Ureter (tissue), 1 donor: ENCODE data around the gene SHISA8. TPM values are rescaled to one million over a fixed set of nuclear protein-coding genes. Genes with fewer than 3 reads are reported as not detected.
"Not testable (repeated sequence)": the region's sequence is repeated elsewhere in the genome, so short reads cannot be mapped to it uniquely, and the experiment has no call there.

ENCODE experiments used
- DNase-seq: peaks from one replicate; pipeline ENCODE4 v3.0.0-alpha.2; 2020; ENCODE audit warnings: low spot score
- total RNA-seq: library from RNA; stranded (reverse); gene quantifications from one replicate; pipeline ENCODE4 v1.2.4, GENCODE V29; 2023
- donor health status: DM: yes; HTN: yes; CAD: no.

SHISA8 gene
- total RNA-seq: not detected

- DNase-seq: peak; percentile 41
These were observed at the start of gene SHISA8 for GRCh38 chr22:41915035-41915785. Gene SHISA8, minus strand, starts transcription at chr22:41915074. Its CDS starts 407 bp downstream, at chr22:41914667.

- DNase-seq: no peak
These were observed 49.2 kb upstream of the SHISA8 start for GRCh38 chr22:41964112-41964491.

GRCh38 chr22:41963453-41964111 lies 48.7 kb upstream of the SHISA8 start:
- no peak for DNase-seq

GRCh38 chr22:41957941-41958556 lies 43.2 kb upstream of the SHISA8 start:
- DNase-seq: no peak

- DNase-seq: no peak
These were observed 37.8 kb upstream of the SHISA8 start for GRCh38 chr22:41952713-41953112.

GRCh38 chr22:41951898-41952474 lies 37.1 kb upstream of the SHISA8 start, which contains the start of gene SMIM45:
Gene SMIM45, plus strand, starts transcription at chr22:41952150.
- no peak for DNase-seq

- DNase-seq: no peak
These were observed 34.6 kb upstream of the SHISA8 start for GRCh38 chr22:41949297-41949965.

GRCh38 chr22:41948928-41949296 lies 34.0 kb upstream of the SHISA8 start:
- not testable (repeated sequence) for DNase-seq

- no peak for DNase-seq
These were observed 33.3 kb upstream of the SHISA8 start for GRCh38 chr22:41948142-41948541.

GRCh38 chr22:41947424-41948080 lies 32.7 kb upstream of the SHISA8 start:
- no peak for DNase-seq

- peak; percentile 93 for DNase-seq
These were observed 32.0 kb upstream of the SHISA8 start, which contains the start of gene CENPM for GRCh38 chr22:41946629-41947423. Gene CENPM, minus strand, starts transcription at chr22:41947152. Its CDS starts 76 bp downstream, at chr22:41947076.

GRCh38 chr22:41943661-41944209 lies 28.9 kb upstream of the SHISA8 start:
- no peak for DNase-seq

- DNase-seq: peak; percentile 90
These were observed 26.2 kb upstream of the SHISA8 start for GRCh38 chr22:41940832-41941765.

GRCh38 chr22:41939981-41940831 lies 25.3 kb upstream of the SHISA8 start:
- peak; percentile 83 for DNase-seq

GRCh38 chr22:41936894-41937169 lies 22.0 kb upstream of the SHISA8 start:
- DNase-seq: no peak

GRCh38 chr22:41935509-41935908 lies 20.6 kb upstream of the SHISA8 start:
- DNase-seq: no peak

GRCh38 chr22:41935015-41935351 lies 20.1 kb upstream of the SHISA8 start:
- no peak for DNase-seq

GRCh38 chr22:41934284-41935014 lies 19.6 kb upstream of the SHISA8 start:
- no peak for DNase-seq
